ENCODE results near the gene ZMIZ1. TPM values are rescaled to one million over a fixed set of nuclear protein-coding genes. Genes with fewer than 3 reads are reported as not detected.

ZMIZ1 gene, protein sequence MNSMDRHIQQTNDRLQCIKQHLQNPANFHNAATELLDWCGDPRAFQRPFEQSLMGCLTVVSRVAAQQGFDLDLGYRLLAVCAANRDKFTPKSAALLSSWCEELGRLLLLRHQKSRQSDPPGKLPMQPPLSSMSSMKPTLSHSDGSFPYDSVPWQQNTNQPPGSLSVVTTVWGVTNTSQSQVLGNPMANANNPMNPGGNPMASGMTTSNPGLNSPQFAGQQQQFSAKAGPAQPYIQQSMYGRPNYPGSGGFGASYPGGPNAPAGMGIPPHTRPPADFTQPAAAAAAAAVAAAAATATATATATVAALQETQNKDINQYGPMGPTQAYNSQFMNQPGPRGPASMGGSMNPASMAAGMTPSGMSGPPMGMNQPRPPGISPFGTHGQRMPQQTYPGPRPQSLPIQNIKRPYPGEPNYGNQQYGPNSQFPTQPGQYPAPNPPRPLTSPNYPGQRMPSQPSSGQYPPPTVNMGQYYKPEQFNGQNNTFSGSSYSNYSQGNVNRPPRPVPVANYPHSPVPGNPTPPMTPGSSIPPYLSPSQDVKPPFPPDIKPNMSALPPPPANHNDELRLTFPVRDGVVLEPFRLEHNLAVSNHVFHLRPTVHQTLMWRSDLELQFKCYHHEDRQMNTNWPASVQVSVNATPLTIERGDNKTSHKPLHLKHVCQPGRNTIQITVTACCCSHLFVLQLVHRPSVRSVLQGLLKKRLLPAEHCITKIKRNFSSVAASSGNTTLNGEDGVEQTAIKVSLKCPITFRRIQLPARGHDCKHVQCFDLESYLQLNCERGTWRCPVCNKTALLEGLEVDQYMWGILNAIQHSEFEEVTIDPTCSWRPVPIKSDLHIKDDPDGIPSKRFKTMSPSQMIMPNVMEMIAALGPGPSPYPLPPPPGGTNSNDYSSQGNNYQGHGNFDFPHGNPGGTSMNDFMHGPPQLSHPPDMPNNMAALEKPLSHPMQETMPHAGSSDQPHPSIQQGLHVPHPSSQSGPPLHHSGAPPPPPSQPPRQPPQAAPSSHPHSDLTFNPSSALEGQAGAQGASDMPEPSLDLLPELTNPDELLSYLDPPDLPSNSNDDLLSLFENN
- total RNA-seq (10 to 100 TPM; 11.2 to 19.1 TPM), polyA plus RNA-seq (1 to 10 TPM; 3.9 to 8.4 TPM)

DNA sequence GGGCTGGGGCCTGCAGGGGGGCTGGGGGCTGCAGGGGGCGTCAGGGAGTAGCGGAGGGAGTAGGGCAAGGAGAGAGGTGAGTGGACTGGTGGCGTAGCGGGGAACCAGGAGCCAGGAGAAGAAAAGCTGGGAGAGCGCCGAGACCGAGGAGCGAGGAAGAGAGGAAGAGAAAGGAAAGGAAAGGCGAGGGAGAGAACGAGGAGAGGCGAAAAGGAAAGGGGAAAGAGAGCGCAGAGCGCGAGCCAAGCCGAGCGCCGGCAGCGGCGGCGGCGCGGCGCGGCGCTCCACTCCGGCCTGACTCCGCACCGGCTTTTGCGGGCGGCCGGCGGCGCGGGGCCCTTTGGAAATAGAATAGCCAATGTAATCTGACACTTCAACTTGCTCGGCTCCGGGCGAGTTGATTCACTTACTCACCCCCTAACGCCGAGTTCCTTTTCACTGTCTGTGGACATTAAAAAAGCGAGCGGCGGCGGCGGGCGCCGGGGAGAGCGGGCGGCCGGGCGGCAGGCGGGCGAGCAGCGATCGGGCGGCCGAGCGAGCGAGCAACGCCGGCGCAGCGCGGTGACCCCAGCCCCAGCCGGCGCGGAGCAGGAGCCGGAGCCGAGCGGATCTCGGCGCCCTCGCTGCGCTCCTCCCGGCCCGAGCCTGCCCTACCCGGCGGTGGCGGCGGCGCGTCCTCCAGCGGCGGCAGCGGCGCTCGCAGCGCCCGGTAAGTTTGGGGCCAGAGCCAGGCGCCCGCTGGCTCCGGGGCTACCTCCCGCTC, at the start of gene ZMIZ1:
Gene ZMIZ1, plus strand, starts transcription at position 405 of the 763 bp plus-strand sequence. CDS start 132,667 bp downstream, outside the sequence.
- TF ChIP-seq FOXA1 (IDR thresholded peaks at IDR 0.05) = no peak
- no peak for TF ChIP-seq HNF4A (conservative IDR thresholded peaks at IDR 0.05)
- TF ChIP-seq, protein P1, sequence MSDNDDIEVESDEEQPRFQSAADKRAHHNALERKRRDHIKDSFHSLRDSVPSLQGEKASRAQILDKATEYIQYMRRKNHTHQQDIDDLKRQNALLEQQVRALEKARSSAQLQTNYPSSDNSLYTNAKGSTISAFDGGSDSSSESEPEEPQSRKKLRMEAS (IDR thresholded peaks at IDR 0.05) = no peak
- TF ChIP-seq RXRA (IDR thresholded peaks at IDR 0.05) = peak in 1 of 2 donors; percentile 25
- TF ChIP-seq, protein P2, sequence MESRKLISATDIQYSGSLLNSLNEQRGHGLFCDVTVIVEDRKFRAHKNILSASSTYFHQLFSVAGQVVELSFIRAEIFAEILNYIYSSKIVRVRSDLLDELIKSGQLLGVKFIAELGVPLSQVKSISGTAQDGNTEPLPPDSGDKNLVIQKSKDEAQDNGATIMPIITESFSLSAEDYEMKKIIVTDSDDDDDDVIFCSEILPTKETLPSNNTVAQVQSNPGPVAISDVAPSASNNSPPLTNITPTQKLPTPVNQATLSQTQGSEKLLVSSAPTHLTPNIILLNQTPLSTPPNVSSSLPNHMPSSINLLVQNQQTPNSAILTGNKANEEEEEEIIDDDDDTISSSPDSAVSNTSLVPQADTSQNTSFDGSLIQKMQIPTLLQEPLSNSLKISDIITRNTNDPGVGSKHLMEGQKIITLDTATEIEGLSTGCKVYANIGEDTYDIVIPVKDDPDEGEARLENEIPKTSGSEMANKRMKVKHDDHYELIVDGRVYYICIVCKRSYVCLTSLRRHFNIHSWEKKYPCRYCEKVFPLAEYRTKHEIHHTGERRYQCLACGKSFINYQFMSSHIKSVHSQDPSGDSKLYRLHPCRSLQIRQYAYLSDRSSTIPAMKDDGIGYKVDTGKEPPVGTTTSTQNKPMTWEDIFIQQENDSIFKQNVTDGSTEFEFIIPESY (IDR thresholded peaks at IDR 0.05) = no peak
- no peak for TF ChIP-seq NR2F2 (IDR thresholded peaks at IDR 0.05)
- TF ChIP-seq RAD21 (IDR thresholded peaks at IDR 0.05) = peak; percentile 17 to 46
- TF ChIP-seq YY1 (IDR thresholded peaks at IDR 0.05) = no peak
- no peak for TF ChIP-seq EGR1 (IDR thresholded peaks at IDR 0.05; ENCODE audit: low read depth in 2 of 2)
- TF ChIP-seq SP1 (IDR thresholded peaks at IDR 0.05) = peak; percentile 33
- TF ChIP-seq, protein P3, sequence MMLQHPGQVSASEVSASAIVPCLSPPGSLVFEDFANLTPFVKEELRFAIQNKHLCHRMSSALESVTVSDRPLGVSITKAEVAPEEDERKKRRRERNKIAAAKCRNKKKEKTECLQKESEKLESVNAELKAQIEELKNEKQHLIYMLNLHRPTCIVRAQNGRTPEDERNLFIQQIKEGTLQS (IDR thresholded peaks at IDR 0.05) = no peak
- no peak for TF ChIP-seq HNF4G (IDR thresholded peaks at IDR 0.05)
- TF ChIP-seq GABPA (IDR thresholded peaks at IDR 0.05 in 1 of 2, conservative IDR thresholded peaks at IDR 0.05 in 1 of 2) = no peak
- peak in 1 of 2 donors; percentile 11 for TF ChIP-seq JUND (IDR thresholded peaks at IDR 0.05)
- TF ChIP-seq FOXA2 (IDR thresholded peaks at IDR 0.05) = no peak
- TF ChIP-seq, protein P4, sequence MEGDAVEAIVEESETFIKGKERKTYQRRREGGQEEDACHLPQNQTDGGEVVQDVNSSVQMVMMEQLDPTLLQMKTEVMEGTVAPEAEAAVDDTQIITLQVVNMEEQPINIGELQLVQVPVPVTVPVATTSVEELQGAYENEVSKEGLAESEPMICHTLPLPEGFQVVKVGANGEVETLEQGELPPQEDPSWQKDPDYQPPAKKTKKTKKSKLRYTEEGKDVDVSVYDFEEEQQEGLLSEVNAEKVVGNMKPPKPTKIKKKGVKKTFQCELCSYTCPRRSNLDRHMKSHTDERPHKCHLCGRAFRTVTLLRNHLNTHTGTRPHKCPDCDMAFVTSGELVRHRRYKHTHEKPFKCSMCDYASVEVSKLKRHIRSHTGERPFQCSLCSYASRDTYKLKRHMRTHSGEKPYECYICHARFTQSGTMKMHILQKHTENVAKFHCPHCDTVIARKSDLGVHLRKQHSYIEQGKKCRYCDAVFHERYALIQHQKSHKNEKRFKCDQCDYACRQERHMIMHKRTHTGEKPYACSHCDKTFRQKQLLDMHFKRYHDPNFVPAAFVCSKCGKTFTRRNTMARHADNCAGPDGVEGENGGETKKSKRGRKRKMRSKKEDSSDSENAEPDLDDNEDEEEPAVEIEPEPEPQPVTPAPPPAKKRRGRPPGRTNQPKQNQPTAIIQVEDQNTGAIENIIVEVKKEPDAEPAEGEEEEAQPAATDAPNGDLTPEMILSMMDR (IDR thresholded peaks at IDR 0.05; ENCODE audit: low read depth, low read length, missing input control) = peak; percentile 19
- TF ChIP-seq TAF1 (conservative IDR thresholded peaks at IDR 0.05) = peak; percentile 20
- TF ChIP-seq, protein P5, sequence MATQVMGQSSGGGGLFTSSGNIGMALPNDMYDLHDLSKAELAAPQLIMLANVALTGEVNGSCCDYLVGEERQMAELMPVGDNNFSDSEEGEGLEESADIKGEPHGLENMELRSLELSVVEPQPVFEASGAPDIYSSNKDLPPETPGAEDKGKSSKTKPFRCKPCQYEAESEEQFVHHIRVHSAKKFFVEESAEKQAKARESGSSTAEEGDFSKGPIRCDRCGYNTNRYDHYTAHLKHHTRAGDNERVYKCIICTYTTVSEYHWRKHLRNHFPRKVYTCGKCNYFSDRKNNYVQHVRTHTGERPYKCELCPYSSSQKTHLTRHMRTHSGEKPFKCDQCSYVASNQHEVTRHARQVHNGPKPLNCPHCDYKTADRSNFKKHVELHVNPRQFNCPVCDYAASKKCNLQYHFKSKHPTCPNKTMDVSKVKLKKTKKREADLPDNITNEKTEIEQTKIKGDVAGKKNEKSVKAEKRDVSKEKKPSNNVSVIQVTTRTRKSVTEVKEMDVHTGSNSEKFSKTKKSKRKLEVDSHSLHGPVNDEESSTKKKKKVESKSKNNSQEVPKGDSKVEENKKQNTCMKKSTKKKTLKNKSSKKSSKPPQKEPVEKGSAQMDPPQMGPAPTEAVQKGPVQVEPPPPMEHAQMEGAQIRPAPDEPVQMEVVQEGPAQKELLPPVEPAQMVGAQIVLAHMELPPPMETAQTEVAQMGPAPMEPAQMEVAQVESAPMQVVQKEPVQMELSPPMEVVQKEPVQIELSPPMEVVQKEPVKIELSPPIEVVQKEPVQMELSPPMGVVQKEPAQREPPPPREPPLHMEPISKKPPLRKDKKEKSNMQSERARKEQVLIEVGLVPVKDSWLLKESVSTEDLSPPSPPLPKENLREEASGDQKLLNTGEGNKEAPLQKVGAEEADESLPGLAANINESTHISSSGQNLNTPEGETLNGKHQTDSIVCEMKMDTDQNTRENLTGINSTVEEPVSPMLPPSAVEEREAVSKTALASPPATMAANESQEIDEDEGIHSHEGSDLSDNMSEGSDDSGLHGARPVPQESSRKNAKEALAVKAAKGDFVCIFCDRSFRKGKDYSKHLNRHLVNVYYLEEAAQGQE (IDR thresholded peaks at IDR 0.05) = peak; percentile 48
- WGBS = under 1% methylated on average over 92 of the region's 92 CpGs
- Histone ChIP-seq H3K4me3 (ENCODE audit: low read depth in 1 of 3, low read length in 3 of 3) (peak within 1 kb of the TSS; percentile 73 to 90 (median 80)), H3K9ac (ENCODE audit: low read depth in 1 of 2, low read length in 2 of 2) (peak within 1 kb of the TSS; percentile 45 to 64), H3K4me1 (ENCODE audit: control insufficient read depth in 4 of 4, insufficient read depth in 4 of 4, low read length in 3 of 4) (peaks cover 17 to 47% (median 38%) of the 10 kb centered on the region in 4 donors), H3K36me3 (ENCODE audit: control insufficient read depth in 4 of 4, insufficient read depth in 3 of 4, low read depth in 1 of 4, low read length in 3 of 4) (no peaks in the 10 kb centered on the region), H3K27me3 (ENCODE audit: control insufficient read depth in 4 of 4, insufficient read depth in 4 of 4, low read length in 3 of 4) (no peaks in the 10 kb centered on the region), H3K9me3 (ENCODE audit: control insufficient read depth in 4 of 4, low read length in 3 of 4) (no peaks in the 10 kb centered on the region), H3K27ac (ENCODE audit: low read depth in 1 of 2, low read length in 2 of 2) (peak within 1 kb of the TSS; percentile 94 to 97)
- DNase-seq (ENCODE audit: low spot score) = peak; percentile 90
